Hypothalamus (tissue), 51 donors: Measurements from ENCODE around the gene MDK.

ENCODE experiments used
- DNase-seq, 51 donors: peaks; one replicate each; lab custom pipeline; 2025; lab: John Stamatoyannopoulos, UW

The MDK gene

DNA sequence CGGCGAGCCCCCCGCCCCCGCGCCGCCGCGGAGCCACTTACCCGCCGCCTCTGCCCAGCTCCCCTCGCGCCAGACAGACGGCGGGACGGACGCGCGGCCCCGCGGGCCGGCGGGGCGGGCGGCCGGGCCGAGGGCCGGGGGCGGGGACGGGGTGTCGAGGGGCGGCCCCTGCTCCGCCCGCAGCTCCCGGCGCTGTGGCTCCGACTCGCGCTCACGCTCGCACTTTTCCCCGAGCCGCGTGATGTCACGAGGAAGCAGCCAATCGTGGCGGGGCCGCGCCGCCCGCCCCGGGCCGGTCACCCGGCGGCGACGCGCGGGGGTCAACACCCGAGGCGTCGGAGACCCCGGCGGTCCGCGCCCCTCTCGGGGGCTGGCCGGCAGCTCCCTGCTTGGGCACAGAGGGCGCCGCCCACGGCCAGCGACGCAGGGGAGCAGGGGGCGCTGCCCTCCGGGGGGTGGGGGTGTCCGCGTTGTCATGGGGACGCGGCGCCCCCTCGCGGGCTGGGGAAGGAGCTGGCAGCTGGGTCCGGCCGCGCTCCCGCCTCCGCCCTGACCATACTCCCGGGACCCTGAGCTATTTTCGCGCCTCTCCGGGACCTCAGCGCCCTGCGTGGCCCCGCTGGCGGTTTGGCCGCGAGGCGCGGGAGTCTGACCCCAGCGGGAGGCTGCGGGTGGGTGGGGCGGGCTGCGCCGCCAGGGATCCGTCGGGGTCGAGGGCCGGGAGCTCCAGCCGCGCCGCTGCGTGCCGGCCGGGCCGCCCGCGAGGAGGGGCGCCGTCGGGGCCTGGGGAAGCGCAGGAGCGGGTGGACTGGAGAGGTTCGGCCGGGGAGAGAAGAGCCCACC, 10.3 kb downstream of the MDK start, which contains the start of gene CHRM4:
Gene CHRM4 (minus strand): TSS at position 199 of the 843 bp plus-strand sequence. CDS start 5,219 bp downstream, outside the sequence.
- DNase-seq, result peak in 12 of 51 donors; percentile 6 to 61 (median 44)

DNA sequence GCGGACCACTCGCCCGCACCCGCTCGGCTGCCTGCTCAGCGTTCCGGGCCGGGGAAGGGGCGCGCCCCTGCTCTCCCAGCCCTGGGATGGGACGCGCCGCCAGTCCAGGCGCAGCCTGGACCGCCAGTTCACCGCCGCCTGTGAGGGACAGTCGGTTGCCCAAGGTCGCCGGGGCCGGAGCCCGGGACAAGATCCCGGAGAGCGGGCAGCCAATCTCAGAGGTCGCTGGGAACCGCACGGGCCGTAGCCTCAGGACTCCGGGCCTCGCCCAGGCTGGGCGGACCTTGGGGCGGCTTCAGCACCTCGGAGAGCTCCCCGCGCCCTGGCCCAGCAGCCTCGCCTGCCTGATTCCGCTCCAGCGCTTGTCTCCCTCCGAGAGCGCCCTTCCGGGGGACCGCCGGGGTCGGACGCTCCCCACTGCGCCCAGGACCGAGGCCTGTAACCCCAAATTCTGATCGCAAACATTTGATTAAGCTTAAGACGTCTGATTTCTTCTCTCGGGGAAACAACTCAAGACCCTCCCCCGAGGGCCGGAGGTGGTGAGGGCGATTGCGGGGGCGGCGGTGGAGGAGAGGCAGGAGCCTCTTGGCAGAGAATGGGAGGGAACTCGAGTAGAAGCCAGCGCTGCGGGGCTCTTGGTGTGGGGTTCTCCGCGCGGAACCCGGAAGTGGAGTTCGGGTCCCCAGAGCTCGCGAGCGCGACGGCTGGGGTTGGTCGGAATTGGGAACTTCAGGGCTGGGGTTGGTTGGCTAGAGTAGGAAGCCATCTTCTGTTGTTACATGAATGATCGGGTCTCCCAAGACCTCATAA, 11.2 kb downstream of the MDK start:
- peak in 43 of 51 donors; percentile 23 to 83 (median 57) for DNase-seq

DNA sequence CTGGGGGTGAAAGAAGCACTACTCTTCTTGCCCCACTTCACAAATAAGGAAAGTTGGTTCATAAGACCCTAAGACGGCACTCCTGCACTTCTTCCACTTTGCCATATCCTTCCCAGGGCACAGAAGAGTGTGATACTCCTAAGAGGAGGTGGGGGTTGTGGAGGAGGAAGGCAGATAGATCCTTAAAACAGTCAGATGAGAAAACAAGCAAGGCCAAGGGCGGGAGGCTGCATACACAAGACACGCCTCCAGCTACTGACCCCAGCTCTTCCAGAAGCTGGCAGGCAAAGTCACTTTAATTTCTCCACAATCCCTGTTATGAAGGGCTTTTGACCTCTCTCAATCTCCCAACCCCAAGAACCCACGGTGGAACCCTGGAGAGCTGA, 11.8 kb downstream of the MDK start:
- no peak for DNase-seq

- DNase-seq, result no peak
These were observed 12.3 kb downstream of the MDK start for GRCh38 chr11:46393759-46394158.

GRCh38 chr11:46397526-46397925, 16.1 kb downstream of the MDK start:
- DNase-seq, result no peak

DNA sequence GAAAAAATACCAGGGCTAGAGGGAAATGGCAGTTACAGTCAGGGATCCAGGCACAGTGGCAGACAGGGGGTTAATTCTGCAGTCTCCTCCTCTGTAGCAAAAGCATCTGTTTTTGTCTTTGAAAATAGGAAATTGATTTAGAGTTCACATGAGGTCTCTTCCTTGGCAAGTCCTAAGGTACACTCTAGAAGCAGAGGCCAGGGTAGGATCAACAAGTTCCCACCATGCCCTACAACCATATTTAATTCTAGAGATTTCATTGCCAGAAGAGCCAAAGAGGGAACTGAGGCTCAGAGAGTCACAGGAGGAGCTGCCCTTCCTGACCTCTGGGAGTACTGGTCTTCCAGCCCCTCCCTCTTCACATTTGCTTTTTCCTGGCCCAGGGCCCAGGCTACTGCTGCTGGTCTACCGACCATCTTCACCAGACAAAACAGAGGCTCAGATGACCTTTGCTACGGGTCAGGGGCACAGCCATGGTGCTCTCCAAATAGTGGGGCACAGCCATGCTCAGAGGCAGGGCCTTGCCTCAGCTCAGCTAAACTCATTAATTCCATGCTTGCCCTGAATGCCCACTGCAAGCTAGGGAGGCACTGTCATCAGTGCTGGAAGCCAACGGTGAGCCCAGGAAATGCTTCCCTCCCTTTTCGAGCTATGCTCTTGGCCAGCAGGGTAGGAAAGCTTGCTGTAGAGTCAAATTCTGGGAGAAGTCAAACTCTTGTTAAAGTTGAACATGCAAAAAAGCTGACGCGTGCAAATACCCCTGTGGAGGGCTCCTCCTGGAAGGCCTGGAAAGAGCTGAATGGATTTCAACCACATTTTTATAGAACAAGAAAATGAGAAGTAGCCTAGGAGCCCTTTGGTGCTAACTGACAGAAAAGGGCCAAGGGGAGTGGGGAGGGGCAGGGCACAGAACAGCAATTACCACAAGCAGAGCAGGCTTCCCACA, 21.8 kb downstream of the MDK start:
- no peak for DNase-seq

- no peak for DNase-seq
These were observed 23.1 kb downstream of the MDK start for GRCh38 chr11:46404476-46405017.

- DNase-seq, result no peak
These were observed 26.2 kb downstream of the MDK start for GRCh38 chr11:46407635-46408034.

- DNase-seq, result no peak
These were observed 27.0 kb downstream of the MDK start for GRCh38 chr11:46408407-46408986.

- DNase-seq, result peak in 2 of 51 donors; percentile 3 to 19
These were observed 28.6 kb downstream of the MDK start for GRCh38 chr11:46410021-46410420.

- no peak for DNase-seq
These were observed 32.4 kb downstream of the MDK start for GRCh38 chr11:46413760-46414465.

GRCh38 chr11:46414466-46414796, 33.0 kb downstream of the MDK start:
- no peak for DNase-seq

DNA sequence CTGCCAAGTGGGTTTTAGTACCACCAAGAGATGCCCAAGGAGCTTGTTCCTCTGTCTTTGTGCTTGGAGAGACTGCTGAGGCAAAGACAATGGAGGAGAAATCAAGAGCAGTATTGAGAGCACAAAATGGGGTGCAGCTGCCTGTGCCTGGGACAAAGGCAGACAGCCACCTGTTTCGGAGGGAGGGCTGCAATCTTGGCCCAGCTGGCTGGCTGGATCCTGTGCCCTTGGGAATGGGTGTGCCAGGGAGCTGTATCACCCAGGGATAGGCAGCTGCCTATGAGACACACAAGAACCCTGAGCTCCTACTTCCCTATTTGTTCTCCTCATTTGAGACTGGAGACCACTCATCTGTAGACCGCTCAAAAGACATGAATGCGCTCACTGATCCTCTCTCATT, 33.4 kb downstream of the MDK start:
- DNase-seq, result no peak

DNA sequence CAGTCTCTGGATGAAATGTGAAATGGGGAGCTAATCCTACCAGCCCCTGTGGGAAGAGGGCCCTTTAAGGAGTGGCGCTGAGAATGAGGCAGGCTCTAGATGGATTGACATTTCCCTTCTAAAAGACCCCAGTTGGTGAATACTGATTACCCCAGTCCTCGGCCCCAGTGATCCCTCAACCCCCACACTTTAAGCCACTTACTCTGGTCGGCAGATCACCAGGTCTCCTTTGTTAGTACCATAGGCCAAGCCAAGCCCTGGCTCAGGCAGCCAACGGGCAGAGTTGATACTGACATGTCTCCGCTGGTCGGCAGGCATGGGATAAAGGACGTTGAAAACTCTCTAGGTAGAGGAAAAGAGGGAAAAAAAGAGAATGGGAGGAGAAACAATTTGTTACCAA, 36.2 kb downstream of the MDK start:
- DNase-seq, result no peak

- peak in 1 of 51 donors; percentile 18 for DNase-seq
These were observed 37.3 kb downstream of the MDK start for GRCh38 chr11:46418751-46419150.

GRCh38 chr11:46420513-46420912, 39.0 kb downstream of the MDK start:
- no peak for DNase-seq

- DNase-seq, result no peak
These were observed 39.9 kb downstream of the MDK start for GRCh38 chr11:46421257-46421880.

- DNase-seq, result no peak
These were observed 41.1 kb downstream of the MDK start for GRCh38 chr11:46422588-46422987.
